HG03066 (cell line): ENCODE data around the gene COX5B.

Experiments used
- ATAC-seq: cut with Tn5 transposase; IDR thresholded peaks from one replicate; pipeline ENCODE4 v1.9.1; 2021; ENCODE audit warnings: low read depth; ENCODE audit not compliant: unreplicated experiment

COX5B gene

GRCh38 chr2:97653874-97654273 lies 8.0 kb downstream of the COX5B start:
- no peak for ATAC-seq

GRCh38 chr2:97654309-97654708 lies 8.4 kb downstream of the COX5B start:
- ATAC-seq, result no peak

- no peak for ATAC-seq
These were observed 8.9 kb downstream of the COX5B start for GRCh38 chr2:97654791-97655190.

- no peak for ATAC-seq
These were observed 10.4 kb downstream of the COX5B start for GRCh38 chr2:97656129-97656755.

- ATAC-seq, result no peak
These were observed 11.2 kb downstream of the COX5B start for GRCh38 chr2:97656905-97657587.

- no peak for ATAC-seq
These were observed 12.3 kb downstream of the COX5B start for GRCh38 chr2:97657986-97658690.

- ATAC-seq, result no peak
These were observed 12.9 kb downstream of the COX5B start for GRCh38 chr2:97658691-97659157.

- no peak for ATAC-seq
These were observed 13.6 kb downstream of the COX5B start for GRCh38 chr2:97659256-97660043.

GRCh38 chr2:97660044-97660774 lies 14.3 kb downstream of the COX5B start:
- ATAC-seq, result no peak

- no peak for ATAC-seq
These were observed 15.0 kb downstream of the COX5B start for GRCh38 chr2:97660775-97661389.

GRCh38 chr2:97661927-97662326 lies 16.1 kb downstream of the COX5B start:
- ATAC-seq, result no peak

- no peak for ATAC-seq
These were observed 16.6 kb downstream of the COX5B start for GRCh38 chr2:97662386-97662894.

- ATAC-seq, result peak; percentile 43
These were observed 17.2 kb downstream of the COX5B start for GRCh38 chr2:97662895-97663625.

GRCh38 chr2:97663626-97663961 lies 17.7 kb downstream of the COX5B start:
- ATAC-seq, result peak; percentile 8

GRCh38 chr2:97663962-97664635 lies 18.2 kb downstream of the COX5B start, which contains the start of gene ACTR1B:
TSS of gene ACTR1B (minus strand) at chr2:97664044. CDS start at chr2:97663890, 154 bp downstream.
- ATAC-seq, result peak; percentile 86

GRCh38 chr2:97664636-97664970 lies 18.7 kb downstream of the COX5B start:
- ATAC-seq, result no peak

GRCh38 chr2:97669448-97669847 lies 23.6 kb downstream of the COX5B start, which contains the start of gene C2orf92:
TSS of gene C2orf92 (plus strand) at chr2:97669713. CDS start at chr2:97669789, 76 bp downstream.
- no peak for ATAC-seq

GRCh38 chr2:97670471-97670870 lies 24.6 kb downstream of the COX5B start:
- ATAC-seq, result no peak
